ENCODE data around the gene LXN. TPM values are rescaled to one million over a fixed set of nuclear protein-coding genes. Genes with fewer than 3 reads are reported as not detected.

LXN gene
- total RNA-seq, 1 experiment from 2014 or later = 4.6 TPM

- Mint-ChIP-seq H3K27me3 (ENCODE audit: low read depth) (no peaks in the 10 kb centered on the region), H3K36me3 (peaks cover 7% of the 10 kb centered on the region; the same call in 1 of the 2 replicates), H3K9me3 (no peaks in the 10 kb centered on the region), H3K4me1 (peaks cover 22% of the 10 kb centered on the region), H3K4me3 (no peak overlapping the region), H3K27ac (peak overlapping the region; percentile 64)
- CTCF ChIA-PET = interaction anchor here (0.8 to 2.9 kb wide), 3 partner anchors 14 to 88 kb away, joined by 3 to 19 read pairs (median 4); no protein-coding TSS in a partner anchor
- TF ChIP-seq CDX4 (CRISPR knock-in tag; IDR thresholded peaks at IDR 0.05; ENCODE audit: borderline replicate concordance) (no peak), JUN (CRISPR knock-in tag; IDR thresholded peaks at IDR 0.05) (no peak), ATF6 (CRISPR knock-in tag; IDR thresholded peaks at IDR 0.05) (no peak), CREB1 (CRISPR knock-in tag; IDR thresholded peaks at IDR 0.05) (no peak), ZNF121 (CRISPR knock-in tag; IDR thresholded peaks at IDR 0.05) (no peak), SP1 (CRISPR knock-in tag; conservative IDR thresholded peaks at IDR 0.05) (no peak), CBFB (CRISPR knock-in tag; IDR thresholded peaks at IDR 0.05; ENCODE audit: low read depth) (no peak), ZNF423 (CRISPR knock-in tag; IDR thresholded peaks at IDR 0.05) (no peak), ELF4 (CRISPR knock-in tag; IDR thresholded peaks at IDR 0.05; ENCODE audit: low read depth) (no peak), ZNF138 (CRISPR knock-in tag; conservative IDR thresholded peaks at IDR 0.05) (no peak), MLX (CRISPR knock-in tag; IDR thresholded peaks at IDR 0.05) (no peak), SOX15 (CRISPR knock-in tag; IDR thresholded peaks at IDR 0.05) (no peak), ZNF219 (CRISPR knock-in tag; IDR thresholded peaks at IDR 0.05; ENCODE audit: borderline replicate concordance) (no peak), ZNF263 (CRISPR knock-in tag; IDR thresholded peaks at IDR 0.05; ENCODE audit: low read depth) (no peak), AR (CRISPR knock-in tag; IDR thresholded peaks at IDR 0.05) (no peak), KAT7 (CRISPR knock-in tag; IDR thresholded peaks at IDR 0.05; ENCODE audit: borderline replicate concordance) (no peak)
- TF ChIP-seq, protein P1, sequence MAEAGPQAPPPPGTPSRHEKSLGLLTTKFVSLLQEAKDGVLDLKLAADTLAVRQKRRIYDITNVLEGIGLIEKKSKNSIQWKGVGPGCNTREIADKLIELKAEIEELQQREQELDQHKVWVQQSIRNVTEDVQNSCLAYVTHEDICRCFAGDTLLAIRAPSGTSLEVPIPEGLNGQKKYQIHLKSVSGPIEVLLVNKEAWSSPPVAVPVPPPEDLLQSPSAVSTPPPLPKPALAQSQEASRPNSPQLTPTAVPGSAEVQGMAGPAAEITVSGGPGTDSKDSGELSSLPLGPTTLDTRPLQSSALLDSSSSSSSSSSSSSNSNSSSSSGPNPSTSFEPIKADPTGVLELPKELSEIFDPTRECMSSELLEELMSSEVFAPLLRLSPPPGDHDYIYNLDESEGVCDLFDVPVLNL (CRISPR knock-in tag; IDR thresholded peaks at IDR 0.05; ENCODE audit: borderline replicate concordance, low read depth) = no peak
- TF ChIP-seq, protein P2, sequence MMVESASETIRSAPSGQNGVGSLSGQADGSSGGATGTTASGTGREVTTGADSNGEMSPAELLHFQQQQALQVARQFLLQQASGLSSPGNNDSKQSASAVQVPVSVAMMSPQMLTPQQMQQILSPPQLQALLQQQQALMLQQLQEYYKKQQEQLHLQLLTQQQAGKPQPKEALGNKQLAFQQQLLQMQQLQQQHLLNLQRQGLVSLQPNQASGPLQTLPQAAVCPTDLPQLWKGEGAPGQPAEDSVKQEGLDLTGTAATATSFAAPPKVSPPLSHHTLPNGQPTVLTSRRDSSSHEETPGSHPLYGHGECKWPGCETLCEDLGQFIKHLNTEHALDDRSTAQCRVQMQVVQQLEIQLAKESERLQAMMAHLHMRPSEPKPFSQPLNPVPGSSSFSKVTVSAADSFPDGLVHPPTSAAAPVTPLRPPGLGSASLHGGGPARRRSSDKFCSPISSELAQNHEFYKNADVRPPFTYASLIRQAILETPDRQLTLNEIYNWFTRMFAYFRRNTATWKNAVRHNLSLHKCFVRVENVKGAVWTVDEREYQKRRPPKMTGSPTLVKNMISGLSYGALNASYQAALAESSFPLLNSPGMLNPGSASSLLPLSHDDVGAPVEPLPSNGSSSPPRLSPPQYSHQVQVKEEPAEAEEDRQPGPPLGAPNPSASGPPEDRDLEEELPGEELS (CRISPR knock-in tag; IDR thresholded peaks at IDR 0.05) = no peak
- TF ChIP-seq, protein P3, sequence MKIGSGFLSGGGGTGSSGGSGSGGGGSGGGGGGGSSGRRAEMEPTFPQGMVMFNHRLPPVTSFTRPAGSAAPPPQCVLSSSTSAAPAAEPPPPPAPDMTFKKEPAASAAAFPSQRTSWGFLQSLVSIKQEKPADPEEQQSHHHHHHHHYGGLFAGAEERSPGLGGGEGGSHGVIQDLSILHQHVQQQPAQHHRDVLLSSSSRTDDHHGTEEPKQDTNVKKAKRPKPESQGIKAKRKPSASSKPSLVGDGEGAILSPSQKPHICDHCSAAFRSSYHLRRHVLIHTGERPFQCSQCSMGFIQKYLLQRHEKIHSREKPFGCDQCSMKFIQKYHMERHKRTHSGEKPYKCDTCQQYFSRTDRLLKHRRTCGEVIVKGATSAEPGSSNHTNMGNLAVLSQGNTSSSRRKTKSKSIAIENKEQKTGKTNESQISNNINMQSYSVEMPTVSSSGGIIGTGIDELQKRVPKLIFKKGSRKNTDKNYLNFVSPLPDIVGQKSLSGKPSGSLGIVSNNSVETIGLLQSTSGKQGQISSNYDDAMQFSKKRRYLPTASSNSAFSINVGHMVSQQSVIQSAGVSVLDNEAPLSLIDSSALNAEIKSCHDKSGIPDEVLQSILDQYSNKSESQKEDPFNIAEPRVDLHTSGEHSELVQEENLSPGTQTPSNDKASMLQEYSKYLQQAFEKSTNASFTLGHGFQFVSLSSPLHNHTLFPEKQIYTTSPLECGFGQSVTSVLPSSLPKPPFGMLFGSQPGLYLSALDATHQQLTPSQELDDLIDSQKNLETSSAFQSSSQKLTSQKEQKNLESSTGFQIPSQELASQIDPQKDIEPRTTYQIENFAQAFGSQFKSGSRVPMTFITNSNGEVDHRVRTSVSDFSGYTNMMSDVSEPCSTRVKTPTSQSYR (CRISPR knock-in tag; IDR thresholded peaks at IDR 0.05) = no peak
- ATAC-seq (peak; percentile 68), DNase-seq (ENCODE audit: low spot score) (no peak)
- POLR2A ChIA-PET = no interaction called here
Measured at GRCh38 chr3:158713094-158713499, 40.6 kb upstream of the LXN start.

All from WTC11 (cell line).